GM12891 (cell line): ENCODE results near the gene SPACDR.
"Not testable (repeated sequence)": the region's sequence is repeated elsewhere in the genome, so short reads cannot be mapped to it uniquely, and the experiment has no call there.

Source experiments
- DNase-seq: peaks from one replicate; pipeline ENCODE4 v3.0.0; 2011; ENCODE audit warnings: low spot score; ENCODE audit not compliant: insufficient read length
- FAIRE-seq: peaks from 2 replicates; lab custom pipeline; 2011; peaks lifted over from hg19 to GRCh38; lab: Jason Lieb, UNC
- PAX5 ChIP-seq: IDR thresholded peaks from 2 replicates; pipeline ENCODE4 v1.6.1; 2011; ENCODE audit warnings: low read length, moderate library complexity, mild to moderate bottlenecking; ENCODE audit not compliant: insufficient read depth, severe bottlenecking
- POLR2A ChIP-seq: IDR thresholded peaks from 2 replicates; pipeline ENCODE4 v1.6.1; 2011; ENCODE audit warnings: low read depth, low read length, control low read depth
- POLR2AphosphoS5 ChIP-seq: IDR thresholded peaks from 2 replicates; pipeline ENCODE4 v1.6.1; 2011; ENCODE audit warnings: low read depth, low read length, control low read depth
- POU2F2 ChIP-seq: IDR thresholded peaks from 2 replicates; pipeline ENCODE4 v1.6.1; 2011; ENCODE audit warnings: low read depth, mild to moderate bottlenecking, control low read depth, low read length, moderate library complexity
- SPI1 ChIP-seq: IDR thresholded peaks from 2 replicates; pipeline ENCODE4 v1.6.1; 2011; ENCODE audit warnings: low read depth, low read length, control low read depth
- TAF1 ChIP-seq: IDR thresholded peaks from 2 replicates; pipeline ENCODE4 v1.6.1; 2011; ENCODE audit warnings: low read depth, low read length, control low read depth

SPACDR gene

GRCh38 chr7:100446040-100446439 is 18.0 kb downstream of the SPACDR start:
- DNase-seq (no peak), FAIRE-seq (no peak)
- TF ChIP-seq POU2F2 (no peak), TAF1 (no peak), POLR2AphosphoS5 (no peak), SPI1 (no peak), POLR2A (no peak), PAX5 (no peak)

- DNase-seq (no peak), FAIRE-seq (no peak)
- no peak for TF ChIP-seq TAF1
- no peak for TF ChIP-seq POU2F2
- no peak for TF ChIP-seq POLR2A
- no peak for TF ChIP-seq POLR2AphosphoS5
- TF ChIP-seq SPI1: no peak
- TF ChIP-seq PAX5: no peak
Observed at GRCh38 chr7:100444311-100445278, 19.5 kb downstream of the SPACDR start.

GRCh38 chr7:100443096-100443840 is 20.8 kb downstream of the SPACDR start:
- TF ChIP-seq TAF1 (no peak), PAX5 (no peak), SPI1 (no peak), POLR2AphosphoS5 (no peak), POLR2A (no peak), POU2F2 (no peak)
- no peak for FAIRE-seq
- DNase-seq: no peak

DNA sequence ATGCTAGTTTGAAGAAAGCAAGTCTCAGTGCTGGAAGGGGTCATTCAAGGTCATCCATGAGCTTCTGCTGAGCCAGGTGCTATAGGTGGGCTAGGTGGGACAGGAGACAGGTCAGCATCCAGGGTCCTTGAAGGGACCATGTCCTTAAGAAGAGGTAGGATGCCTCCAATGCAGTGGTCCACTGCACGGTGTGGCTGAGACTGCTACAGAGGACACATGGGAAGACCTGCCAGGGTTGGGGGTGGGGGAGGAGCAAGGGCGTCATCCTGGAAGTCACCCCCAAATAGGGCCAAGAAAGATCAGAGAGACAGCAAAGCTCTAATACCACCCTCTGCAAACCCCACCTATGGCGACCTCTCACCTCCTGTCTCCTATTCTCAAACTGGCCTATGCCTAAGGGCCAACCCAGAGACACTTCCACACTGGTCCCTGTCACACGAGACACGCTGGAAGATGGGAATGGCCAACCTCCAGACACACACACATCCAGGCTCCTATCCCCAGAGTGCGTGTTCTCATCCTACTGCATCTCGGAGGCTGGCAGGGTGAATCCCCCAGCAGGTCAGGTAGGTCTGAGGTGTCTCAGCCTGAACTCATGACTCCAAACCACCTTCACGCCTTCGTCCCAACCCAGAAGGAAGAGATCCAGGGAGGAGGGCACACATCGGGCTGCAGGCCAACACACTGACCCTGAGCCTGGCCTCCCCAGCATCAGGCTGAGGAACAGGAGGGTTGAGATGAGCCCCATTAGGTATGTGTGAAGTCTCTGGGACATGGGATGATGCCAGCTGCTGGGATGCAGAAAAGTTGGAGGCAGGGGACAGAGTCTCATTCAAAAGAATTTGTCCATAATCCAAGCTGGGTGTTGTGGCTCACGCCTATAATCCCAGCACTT is 22.2 kb downstream of the SPACDR start:
- TF ChIP-seq PAX5 (no peak), TAF1 (no peak), POU2F2 (no peak), POLR2AphosphoS5 (no peak), SPI1 (no peak), POLR2A (no peak)
- DNase-seq (no peak), FAIRE-seq (no peak)

- FAIRE-seq, DNase-seq: not testable (repeated sequence)
Observed at GRCh38 chr7:100439244-100439643, 24.8 kb downstream of the SPACDR start.

- not testable (repeated sequence) for DNase-seq, FAIRE-seq
Observed at GRCh38 chr7:100438731-100439130, 25.3 kb downstream of the SPACDR start.

- no peak for DNase-seq
- TF ChIP-seq PAX5: no peak
- TF ChIP-seq TAF1: no peak
- TF ChIP-seq SPI1: no peak
- no peak for TF ChIP-seq POLR2A
- FAIRE-seq: no peak
Observed at GRCh38 chr7:100438172-100438571, 25.9 kb downstream of the SPACDR start.

- no peak for TF ChIP-seq SPI1
- no peak for FAIRE-seq
- no peak for DNase-seq
Observed at GRCh38 chr7:100437150-100438100, 26.6 kb downstream of the SPACDR start.

DNA sequence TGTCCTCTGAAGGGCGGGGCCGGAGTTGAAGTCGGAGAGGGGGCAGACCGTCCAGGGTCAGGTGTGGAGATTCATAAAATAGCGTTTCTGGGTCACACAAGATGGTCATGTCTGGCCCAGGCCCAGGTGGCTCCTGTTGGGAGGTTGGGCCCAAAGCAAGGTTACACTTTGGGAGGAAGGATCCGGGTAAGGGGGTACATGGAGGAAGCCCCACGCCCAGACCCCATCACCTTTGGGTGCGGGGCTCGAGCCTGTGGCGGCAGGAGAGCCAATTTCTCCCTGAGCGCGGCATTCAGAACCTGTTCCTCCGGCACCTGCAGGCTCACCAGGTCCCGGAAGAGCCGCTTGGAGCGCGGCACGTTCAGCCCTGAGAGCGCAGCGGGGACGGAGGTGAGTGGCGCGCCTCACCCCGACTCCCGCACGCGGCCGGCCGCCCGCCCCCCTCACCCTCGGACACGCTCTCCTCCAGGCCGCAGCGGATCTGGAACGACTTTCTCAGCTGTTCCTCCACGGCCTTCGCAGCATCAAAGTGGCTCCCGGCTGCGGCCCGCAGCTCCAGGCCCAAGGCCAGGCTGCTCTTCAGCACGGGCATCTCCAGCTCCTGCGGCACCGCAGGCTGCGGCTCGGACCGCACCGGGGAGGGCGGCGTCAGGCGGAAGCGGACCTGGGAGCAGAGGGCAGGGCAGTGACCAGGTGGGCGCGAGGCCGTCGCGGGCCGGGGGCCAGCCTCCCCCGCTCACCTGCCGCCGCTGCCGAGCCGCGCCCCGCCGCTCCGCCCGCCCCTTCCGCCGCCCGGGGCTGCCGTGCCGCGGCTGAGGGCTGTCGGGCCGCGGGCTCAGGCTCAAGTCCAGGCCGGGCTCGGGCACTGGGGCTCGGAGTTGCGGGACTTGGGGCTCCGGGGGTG is 28.4 kb downstream of the SPACDR start:
- FAIRE-seq (no peak), DNase-seq (no peak)
- TF ChIP-seq POLR2A (peak; percentile 64), TAF1 (peak; percentile 36; the same call in 1 of the 2 replicates), SPI1 (no peak), POLR2AphosphoS5 (peak; percentile 36; the same call in 1 of the 2 replicates)
